Effector memory CD8-positive, alpha-beta T cell (primary cell): ENCODE results near the gene PRR16.

Experiments used
- ATAC-seq: fragments of 150-1000 bp; cut with Tn5 transposase; replicated peaks from 2 replicates; pipeline ENCODE4 v1.10.0; 2021; ENCODE audit warnings: mild to moderate bottlenecking, moderate library complexity
- DNase-seq, 3 experiments: peaks; one replicate each; pipeline ENCODE4 v3.0.0; 2021
- H3K27ac Mint-ChIP-seq, 2 donors: one replicate each; pipeline ENCODE4 v1.8.0; 2022; ENCODE audit warnings: mild to moderate bottlenecking in 2 of 2, mixed read lengths in 2 of 2, moderate library complexity in 2 of 2
- H3K27me3 Mint-ChIP-seq, 2 donors: one replicate each; pipeline ENCODE4 v1.8.0; 2022; ENCODE audit warnings: mixed read lengths in 2 of 2
- H3K36me3 Mint-ChIP-seq: one replicate; pipeline ENCODE4 v1.8.0; 2022; ENCODE audit warnings: mild to moderate bottlenecking, moderate library complexity, mixed read lengths; ENCODE audit not compliant: insufficient read depth
- H3K4me1 Mint-ChIP-seq, 2 donors: one replicate each; pipeline ENCODE4 v1.8.0; 2022; ENCODE audit warnings: low read depth in 2 of 2, mixed read lengths in 2 of 2
- H3K4me3 Mint-ChIP-seq, 2 donors: one replicate each; pipeline ENCODE4 v1.8.0; 2022; ENCODE audit warnings: mild to moderate bottlenecking in 2 of 2, mixed read lengths in 2 of 2, moderate library complexity in 2 of 2
- H3K9me3 Mint-ChIP-seq, 2 donors: one replicate each; pipeline ENCODE4 v1.8.0; 2022; ENCODE audit warnings: mixed read lengths in 2 of 2

PRR16 gene

DNA sequence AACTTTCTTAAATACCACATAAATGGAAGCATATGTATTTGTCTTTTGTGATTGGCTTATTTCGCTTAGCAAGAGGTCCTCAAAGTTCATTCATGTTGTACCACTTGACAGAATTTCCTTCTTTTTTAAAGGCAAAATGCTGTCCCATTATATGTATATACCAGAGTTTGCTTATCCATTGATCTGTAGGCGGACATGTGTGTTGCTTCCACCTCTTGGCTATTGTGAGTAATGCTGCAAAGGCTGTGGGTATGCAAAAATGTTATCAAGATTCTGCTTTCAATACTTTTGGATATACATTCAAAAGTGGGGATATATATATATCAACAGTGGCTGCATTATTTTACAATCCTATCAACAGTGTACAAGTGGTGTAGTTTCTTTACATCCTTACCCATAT is 271.0 kb downstream of the PRR16 start:
- H3K36me3 Mint-ChIP-seq = no peaks in the 10 kb centered on the region
- H3K4me1 Mint-ChIP-seq = no peaks in the 10 kb centered on the region
- H3K4me3 Mint-ChIP-seq = no peak overlapping the region
- H3K9me3 Mint-ChIP-seq = peaks cover 0 to 2% of the 10 kb centered on the region in 2 donors
- no peak for DNase-seq
- H3K27ac Mint-ChIP-seq = no peak overlapping the region
- H3K27me3 Mint-ChIP-seq = no peaks in the 10 kb centered on the region
- no peak for ATAC-seq
